HepG2 (cell line): Measurements from ENCODE around the gene PPP1CB. TPM values are rescaled to one million over a fixed set of nuclear protein-coding genes. Genes with fewer than 3 reads are reported as not detected.
A peak's percentile ranks its signal among the peaks of the same experiment; 100 is the strongest.

Experiments used
- ATAC-seq: fragments of 200-7000 bp; cut with Tn5 transposase; 3 replicates; pipeline ENCODE4 v1.9.1; 2020; ENCODE audit warnings: mild to moderate bottlenecking, moderate library complexity
- BruUV-seq: library from RNA; stranded (reverse); fragments of 400-500 nt; replicated peaks from 2 replicates; lab custom pipeline; 2021; lab: Mats Ljungman, UMichigan
- CTCF ChIA-PET: fragments of 300-600 bp; formaldehyde crosslinking; extraction: SDS; loops from one replicate; lab custom pipeline; 2021; ENCODE audit warnings: low total read pairs, inconsistent platforms, low intra/inter-chr PET ratio; lab: Yijun Ruan, JAX
- POLR2A ChIA-PET: fragments of 350-600 bp; sonication (Branson Sonifier 250); formaldehyde crosslinking; loops from one replicate; lab custom pipeline; 2020; ENCODE audit warnings: antibody characterized with exemption, inconsistent platforms; lab: Yijun Ruan, JAX
- DNase-seq: peaks from one replicate; pipeline ENCODE4 v3.0.0-alpha.2; 2015; ENCODE audit warnings: low spot score
- FAIRE-seq: peaks from 3 replicates; lab custom pipeline; 2011; peaks lifted over from hg19 to GRCh38; lab: Jason Lieb, UNC
- H2AFZ ChIP-seq: one replicate; pipeline ENCODE4 v1.6.1; 2011; ENCODE audit warnings: low read length, inconsistent platforms
- H3K27ac ChIP-seq: fragments of 300-600 bp; 3 replicates; pipeline ENCODE4 v1.8.0; 2011; ENCODE audit warnings: mixed run types, mild to moderate bottlenecking, mixed read lengths, low read length, inconsistent platforms; ENCODE audit not compliant: insufficient read depth; ENCODE audit errors: extremely low read length
- H3K27me3 ChIP-seq, 2 experiments: fragments of 200-600 bp in 1 of 2; 2 replicates in 1 of 2; 3 replicates in 1 of 2; pipeline versions ENCODE4 v1.6.0 to v1.8.0; 2011; ENCODE audit warnings: low read length in 2 of 2, mild to moderate bottlenecking in 2 of 2, moderate library complexity in 2 of 2, inconsistent platforms in 1 of 2; ENCODE audit not compliant: insufficient read depth in 2 of 2, control insufficient read depth in 1 of 2
- H3K36me3 ChIP-seq, 2 experiments: fragments of 200-600 bp in 1 of 2; replicated peaks in 1 of 2; 2 replicates in 1 of 2; 3 replicates in 1 of 2; pipeline versions ENCODE4 v1.5.1 to v1.8.0; 2011; ENCODE audit warnings: low read length in 2 of 2, inconsistent platforms in 1 of 2; ENCODE audit not compliant: insufficient read depth in 2 of 2, control insufficient read depth in 1 of 2
- H3K4me1 ChIP-seq: 2 replicates; pipeline ENCODE4 v1.5.1; 2012; ENCODE audit warnings: low read length, inconsistent platforms; ENCODE audit not compliant: insufficient read depth
- H3K4me2 ChIP-seq: 2 replicates; pipeline ENCODE4 v1.6.0; 2011; ENCODE audit warnings: low read depth, low read length, inconsistent platforms
- H3K4me3 ChIP-seq, 3 experiments: fragments of 200-600 bp in 1 of 3; sonication (generic), shearing (Covaris generic) in 1 of 3; replicated peaks in 1 of 3; 2 replicates each; pipeline ENCODE4 v1.5.1; 2011 to 2016; ENCODE audit warnings: low read length in 3 of 3, inconsistent platforms in 2 of 3, low read depth in 2 of 3, mild to moderate bottlenecking in 2 of 3, control low read depth in 1 of 3, mixed read lengths in 1 of 3; ENCODE audit not compliant: insufficient read depth in 1 of 3
- H3K79me2 ChIP-seq: one replicate; pipeline ENCODE4 v1.6.1; 2011; ENCODE audit warnings: low read length, inconsistent platforms; ENCODE audit not compliant: insufficient read depth
- H3K9ac ChIP-seq: 2 replicates; pipeline ENCODE4 v1.6.0; 2011; ENCODE audit warnings: mild to moderate bottlenecking, low read depth, low read length, inconsistent platforms; ENCODE audit not compliant: insufficient read depth
- H3K9me3 ChIP-seq: 2 replicates; pipeline ENCODE4 v1.5.1; 2012; ENCODE audit warnings: mild to moderate bottlenecking, low read length
- H4K20me1 ChIP-seq: 2 replicates; pipeline ENCODE4 v1.6.0; 2011; ENCODE audit warnings: inconsistent platforms, mild to moderate bottlenecking, low read length, moderate library complexity; ENCODE audit not compliant: insufficient read depth
- ATF1 ChIP-seq: IDR thresholded peaks from 2 replicates; pipeline ENCODE4 v1.6.1; 2016; ENCODE audit warnings: mild to moderate bottlenecking, control low read depth
- CEBPB ChIP-seq: IDR thresholded peaks from 2 replicates; pipeline ENCODE4 v1.6.1; 2011; ENCODE audit warnings: low read depth, low read length, improper control_type of control experiment, borderline replicate concordance
- NFIC ChIP-seq: IDR thresholded peaks from 2 replicates; pipeline ENCODE4 v1.6.1; 2012; ENCODE audit warnings: mild to moderate bottlenecking, low read length, inconsistent platforms
- ZNF362 ChIP-seq: sonication (generic); formaldehyde crosslinking; IDR thresholded peaks from 2 replicates; pipeline ENCODE4 v1.4.0; 2020; ENCODE audit warnings: missing genetic modification reagents, mild to moderate bottlenecking, borderline replicate concordance
- ZNF407 ChIP-seq: sonication (generic); formaldehyde crosslinking; IDR thresholded peaks from one replicate; pipeline ENCODE4 v1.5.1; 2020; ENCODE audit warnings: mild to moderate bottlenecking, missing genetic modification reagents; ENCODE audit errors: not compliant biosample characterization
- ZNF556 ChIP-seq: sonication (generic); formaldehyde crosslinking; IDR thresholded peaks from 2 replicates; pipeline ENCODE4 v1.4.0; 2020; ENCODE audit warnings: mild to moderate bottlenecking, missing genetic modification reagents, borderline replicate concordance
- ZNF577 ChIP-seq: sonication (generic); formaldehyde crosslinking; IDR thresholded peaks from 2 replicates; pipeline ENCODE4 v1.4.0; 2020; ENCODE audit warnings: mild to moderate bottlenecking, low read depth, missing genetic modification reagents, borderline replicate concordance
- WGBS: methylation state at CpG from one replicate; pipeline ENCODE4 v1.1.6; 2017; ENCODE audit warnings: low lambda C conversion rate; 5-methylcytosine and 5-hydroxymethylcytosine counted together
- in situ Hi-C: cut with HindIII; loops from 2 replicates; pipeline ENCODE4 v1.10.0; 2017; ENCODE audit warnings: low pct_unique_long_range_greater_than_20kb; ENCODE audit not compliant: extremely low pct_ligation_motif_present
- intact Hi-C: fragments of 100-400 bp; cut with micrococcal nuclease; formaldehyde crosslinking; loops from one replicate; pipeline ENCODE4 v1.10.0; 2022; ENCODE audit not compliant: unreplicated experiment
- polyA plus RNA-seq, 8 experiments: library from polyadenylated mRNA; depleted of rRNA in 3 of 8; stranded (reverse) in 7 of 8; unstranded in 1 of 8; fragments of >200 nt; fragmentation: Illumina TruSeq in 4 of 8; extraction: Trizol in 4 of 8; gene quantifications; 2 replicates each; pipeline versions ENCODE4 v1.2.1 to v1.2.3, GENCODE V29; 2011 to 2016; ENCODE audit warnings: low read depth in 4 of 8, missing spikeins in 1 of 8, mixed read lengths in 1 of 8; ENCODE audit not compliant: insufficient read depth in 1 of 8
- total RNA-seq, 5 experiments: library from RNA; depleted of rRNA; stranded (reverse); fragments of >200 nt; fragmentation: Illumina TruSeq; extraction: Trizol; gene quantifications; 2 replicates each; pipeline ENCODE4 v1.2.3, GENCODE V29; 2016; ENCODE audit warnings: low read depth in 1 of 5

Gene PPP1CB
- total and polyA plus RNA-seq, 2 of the 13 experiments (the other 11 are each of a cell fraction or from before 2014, with no cell fraction given) = 46.9 to 109 TPM

GRCh38 chr2:28750316-28751251, 1.0 kb upstream of the PPP1CB start:
- in situ Hi-C loops = loop anchor here (10.0 kb wide), 1 partner anchor 156 kb away; no protein-coding TSS in a partner anchor
- Histone ChIP-seq H4K20me1 (peaks cover 28% of the 10 kb centered on the region), H3K4me3 (peak overlapping the region; percentile 91 to 98 (median 95)), H3K36me3 (no peaks in the 10 kb centered on the region), H3K9me3 (no peaks in the 10 kb centered on the region), H2AFZ (peak overlapping the region; percentile 32), H3K27ac (peak overlapping the region; percentile 96), H3K27me3 (no peaks in the 10 kb centered on the region; a peak in 1 of 5 replicates), H3K79me2 (peaks cover 33% of the 10 kb centered on the region), H3K9ac (peak overlapping the region; percentile 99), H3K4me2 (peak overlapping the region; percentile 82), H3K4me1 (peaks cover 34% of the 10 kb centered on the region)
- BruUV-seq = TSS peak; percentile 93
- DNase-seq (no peak), FAIRE-seq (no peak), ATAC-seq (peak; percentile 0)
- CTCF ChIA-PET = interaction anchor here (4.1 kb wide), 1 partner anchor 184 kb away, joined by 32 read pairs; no protein-coding TSS in a partner anchor
- whole genome bisulfite sequencing = 18% methylated on average over 14 of the region's 14 CpGs
- intact Hi-C loops = no loop called here
- POLR2A ChIA-PET = interaction anchor here (0.7 to 1.7 kb wide), 5 partner anchors 86 to 1396 kb away, joined by 3 to 11 read pairs (median 4); partner anchors contain the start of genes WDR43 and YPEL5
- TF ChIP-seq NFIC (peak; percentile 51; the same call in 1 of the 2 replicates), ZNF556 (CRISPR knock-in tag) (peak; percentile 20; the same call in 1 of the 2 replicates), CEBPB (peak; percentile 49; the same call in 1 of the 2 replicates), ZNF407 (CRISPR knock-in tag) (no peak), ZNF577 (CRISPR knock-in tag) (0 out of 2 replicates have a peak, but pooled peaks have one; percentile 17), ATF1 (CRISPR knock-in tag) (peak; percentile 14; the same call in 1 of the 2 replicates), ZNF362 (CRISPR knock-in tag) (0 out of 2 replicates have a peak, but pooled peaks have one; percentile 17)
